H1 (cell line): ENCODE results near the gene GFOD1.

Experiments
- CBX5 ChIP-seq: fragments of 300-800, 300-1000 bp; sonication (generic); IDR thresholded peaks from 2 replicates; pipeline ENCODE4 v1.7.1; 2016; ENCODE audit warnings: antibody characterized with exemption, low read length, low read depth
- CHD2 ChIP-seq: IDR thresholded peaks from 2 replicates; pipeline ENCODE4 v1.6.1; 2012; ENCODE audit warnings: low read length, improper control_type of control experiment
- JUND ChIP-seq: IDR thresholded peaks from 2 replicates; pipeline ENCODE4 v1.6.1; 2011; ENCODE audit warnings: mild to moderate bottlenecking, improper control_type of control experiment, low read length
- POLR2A ChIP-seq, 2 experiments: IDR thresholded peaks; 1 replicate in 1 of 2; 2 replicates in 1 of 2; pipeline ENCODE4 v1.6.1; 2011; ENCODE audit warnings: low read depth in 2 of 2, low read length in 2 of 2, mild to moderate bottlenecking in 2 of 2; ENCODE audit errors: control extremely low read depth in 1 of 2
- RAD21 ChIP-seq, 2 experiments: IDR thresholded peaks in 1 of 2; conservative IDR thresholded peaks in 1 of 2; 2 replicates each; pipeline ENCODE4 v1.6.1; 2011; ENCODE audit warnings: low read depth in 2 of 2, low read length in 2 of 2, improper control_type of control experiment in 1 of 2, inconsistent platforms in 1 of 2, mild to moderate bottlenecking in 1 of 2, moderate library complexity in 1 of 2
- SIRT6 ChIP-seq: IDR thresholded peaks from one replicate; pipeline ENCODE4 v1.7.1; 2012; ENCODE audit warnings: low read length, inconsistent platforms
- SRF ChIP-seq: IDR thresholded peaks from 2 replicates; pipeline ENCODE4 v1.6.1; 2011; ENCODE audit warnings: mild to moderate bottlenecking, low read depth, low read length, moderate library complexity
- YY1 ChIP-seq: IDR thresholded peaks from 2 replicates; pipeline ENCODE4 v1.6.1; 2011; ENCODE audit warnings: low read depth, mild to moderate bottlenecking, low read length
- TF ChIP-seq, protein P1 (sequence below), 3 experiments: IDR thresholded peaks; 1 replicate in 2 of 3; 2 replicates in 1 of 3; pipeline versions ENCODE4 v1.5.1 to v1.6.1; 2011; ENCODE audit warnings: low read length in 3 of 3, mild to moderate bottlenecking in 3 of 3, inconsistent platforms in 2 of 3, low read depth in 1 of 3, moderate library complexity in 1 of 3; ENCODE audit not compliant: insufficient read depth in 1 of 3; ENCODE audit errors: control extremely low read depth in 1 of 3
- TF ChIP-seq, protein P2 (sequence below): IDR thresholded peaks from 2 replicates; pipeline ENCODE4 v1.6.1; 2012; ENCODE audit warnings: low read length, inconsistent platforms

DNA sequence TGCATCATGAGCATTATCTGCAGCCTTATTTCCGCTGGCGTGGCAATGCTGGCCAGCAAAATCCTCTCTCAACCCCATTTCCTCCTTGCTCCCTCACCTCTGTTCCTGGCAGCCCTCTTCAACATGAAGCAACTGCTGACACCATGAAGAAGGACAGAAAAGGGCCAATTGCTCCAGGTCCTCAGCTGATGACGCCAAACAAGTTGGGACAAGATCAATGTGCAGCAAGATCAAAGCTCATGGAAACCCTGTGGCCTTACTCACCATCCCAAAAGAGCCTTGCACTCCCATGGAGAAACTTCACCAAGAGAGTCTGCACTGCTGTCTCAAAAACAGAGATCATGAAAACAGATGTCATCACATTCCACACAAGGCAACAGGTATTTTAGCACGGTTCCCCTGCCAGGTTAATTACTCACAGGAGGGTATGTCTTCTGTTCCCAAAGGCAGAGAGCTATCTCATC is 7.4 kb downstream of the GFOD1 start:
- no peak for TF ChIP-seq RAD21 (IDR thresholded peaks at IDR 0.05 in 1 of 2, conservative IDR thresholded peaks at IDR 0.05 in 1 of 2; ENCODE audit: low read depth in 2 of 2, low read length in 2 of 2)
- TF ChIP-seq, protein P1, sequence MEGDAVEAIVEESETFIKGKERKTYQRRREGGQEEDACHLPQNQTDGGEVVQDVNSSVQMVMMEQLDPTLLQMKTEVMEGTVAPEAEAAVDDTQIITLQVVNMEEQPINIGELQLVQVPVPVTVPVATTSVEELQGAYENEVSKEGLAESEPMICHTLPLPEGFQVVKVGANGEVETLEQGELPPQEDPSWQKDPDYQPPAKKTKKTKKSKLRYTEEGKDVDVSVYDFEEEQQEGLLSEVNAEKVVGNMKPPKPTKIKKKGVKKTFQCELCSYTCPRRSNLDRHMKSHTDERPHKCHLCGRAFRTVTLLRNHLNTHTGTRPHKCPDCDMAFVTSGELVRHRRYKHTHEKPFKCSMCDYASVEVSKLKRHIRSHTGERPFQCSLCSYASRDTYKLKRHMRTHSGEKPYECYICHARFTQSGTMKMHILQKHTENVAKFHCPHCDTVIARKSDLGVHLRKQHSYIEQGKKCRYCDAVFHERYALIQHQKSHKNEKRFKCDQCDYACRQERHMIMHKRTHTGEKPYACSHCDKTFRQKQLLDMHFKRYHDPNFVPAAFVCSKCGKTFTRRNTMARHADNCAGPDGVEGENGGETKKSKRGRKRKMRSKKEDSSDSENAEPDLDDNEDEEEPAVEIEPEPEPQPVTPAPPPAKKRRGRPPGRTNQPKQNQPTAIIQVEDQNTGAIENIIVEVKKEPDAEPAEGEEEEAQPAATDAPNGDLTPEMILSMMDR (IDR thresholded peaks at IDR 0.05; ENCODE audit: control extremely low read depth in 1 of 3, insufficient read depth in 1 of 3, low read depth in 1 of 3, low read length in 3 of 3) = no peak
- no peak for TF ChIP-seq CBX5
- no peak for TF ChIP-seq CHD2
- no peak for TF ChIP-seq JUND
- no peak for TF ChIP-seq POLR2A (IDR thresholded peaks at IDR 0.05; ENCODE audit: control extremely low read depth in 1 of 2, low read depth in 2 of 2, low read length in 2 of 2)
- no peak for TF ChIP-seq SRF
- TF ChIP-seq YY1 = no peak
- TF ChIP-seq, protein P2, sequence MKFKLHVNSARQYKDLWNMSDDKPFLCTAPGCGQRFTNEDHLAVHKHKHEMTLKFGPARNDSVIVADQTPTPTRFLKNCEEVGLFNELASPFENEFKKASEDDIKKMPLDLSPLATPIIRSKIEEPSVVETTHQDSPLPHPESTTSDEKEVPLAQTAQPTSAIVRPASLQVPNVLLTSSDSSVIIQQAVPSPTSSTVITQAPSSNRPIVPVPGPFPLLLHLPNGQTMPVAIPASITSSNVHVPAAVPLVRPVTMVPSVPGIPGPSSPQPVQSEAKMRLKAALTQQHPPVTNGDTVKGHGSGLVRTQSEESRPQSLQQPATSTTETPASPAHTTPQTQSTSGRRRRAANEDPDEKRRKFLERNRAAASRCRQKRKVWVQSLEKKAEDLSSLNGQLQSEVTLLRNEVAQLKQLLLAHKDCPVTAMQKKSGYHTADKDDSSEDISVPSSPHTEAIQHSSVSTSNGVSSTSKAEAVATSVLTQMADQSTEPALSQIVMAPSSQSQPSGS = no peak
- no peak for TF ChIP-seq SIRT6
